Upper lobe of left lung (tissue), 4 donors: Measurements from ENCODE around the gene PLPPR1.

Experiments used
- CTCF ChIP-seq, 6 experiments: fragments of 450-650 bp in 4 of 6; fragments of 200-600 bp in 2 of 6; sonication (generic) in 2 of 6; IDR thresholded peaks; one replicate each; pipeline ENCODE4 v1.5.1; 2016 to 2019; ENCODE audit warnings: antibody characterized with exemption in 6 of 6
- POLR2A ChIP-seq, 4 donors: fragments of 450-650 bp; IDR thresholded peaks; one replicate each; pipeline ENCODE4 v1.5.1; 2016 to 2017; ENCODE audit warnings: antibody characterized with exemption in 4 of 4, mild to moderate bottlenecking in 2 of 4
- POLR2AphosphoS5 ChIP-seq, 2 donors: sonication (generic); formaldehyde crosslinking; IDR thresholded peaks; one replicate each; pipeline ENCODE4 v1.5.1; 2017; ENCODE audit warnings: antibody characterized with exemption in 2 of 2

- TF ChIP-seq CTCF (IDR thresholded peaks at IDR 0.05) = no peak
- no peak for TF ChIP-seq POLR2A (IDR thresholded peaks at IDR 0.05)
- TF ChIP-seq POLR2AphosphoS5 (IDR thresholded peaks at IDR 0.05) = no peak
These were observed 35.9 kb upstream of the PLPPR1 start for GRCh38 chr9:100992632-100993031.
